ENCODE measurements around the gene HDAC3.

The HDAC3 gene

GRCh38 chr5:141636413-141637122 lies at the start of gene HDAC3, which contains the start of gene RELL2:
TSS of gene HDAC3 (minus strand) at chr5:141636849. CDS start at chr5:141636790, 59 bp downstream.
TSS of gene RELL2 (plus strand) at chr5:141636997. CDS start at chr5:141638226, 1,229 bp downstream.
- DNase-seq: peak; percentile 99

GRCh38 chr5:141685591-141685990 lies 48.9 kb upstream of the HDAC3 start:
- no peak for DNase-seq

- no peak for DNase-seq
These were observed 47.0 kb upstream of the HDAC3 start for GRCh38 chr5:141683596-141684141.

- DNase-seq: peak; percentile 53
These were observed 45.3 kb upstream of the HDAC3 start, which contains the start of gene ARAP3 for GRCh38 chr5:141681695-141682641. TSS of gene ARAP3 (minus strand) at chr5:141682230. CDS start at chr5:141680486, 1,744 bp downstream.

- DNase-seq: no peak
These were observed 44.6 kb upstream of the HDAC3 start for GRCh38 chr5:141681295-141681694.

GRCh38 chr5:141680751-141681201 lies 44.1 kb upstream of the HDAC3 start:
- no peak for DNase-seq

- no peak for DNase-seq
These were observed 43.5 kb upstream of the HDAC3 start for GRCh38 chr5:141680178-141680577.

GRCh38 chr5:141677415-141677814 lies 40.8 kb upstream of the HDAC3 start:
- no peak for DNase-seq

- DNase-seq: no peak
These were observed 39.0 kb upstream of the HDAC3 start for GRCh38 chr5:141675672-141676071.

GRCh38 chr5:141674747-141675146 lies 38.1 kb upstream of the HDAC3 start:
- no peak for DNase-seq

- no peak for DNase-seq
These were observed 36.5 kb upstream of the HDAC3 start for GRCh38 chr5:141672841-141673813.

- no peak for DNase-seq
These were observed 35.6 kb upstream of the HDAC3 start for GRCh38 chr5:141672071-141672840.

GRCh38 chr5:141669520-141669919 lies 32.9 kb upstream of the HDAC3 start:
- no peak for DNase-seq

- DNase-seq: no peak
These were observed 32.1 kb upstream of the HDAC3 start for GRCh38 chr5:141668601-141669265.

- DNase-seq: no peak
These were observed 29.6 kb upstream of the HDAC3 start for GRCh38 chr5:141665995-141666940.

- peak; percentile 78 for DNase-seq
These were observed 28.2 kb upstream of the HDAC3 start for GRCh38 chr5:141664733-141665461.

GRCh38 chr5:141663506-141663905 lies 26.9 kb upstream of the HDAC3 start:
- DNase-seq: no peak

- no peak for DNase-seq
These were observed 25.4 kb upstream of the HDAC3 start for GRCh38 chr5:141662028-141662427.

All from activated T-cell treated with anti-CD3 and anti-CD28 coated beads, Interleukin-2, amount 50 U/mL, for 1 hour (primary cell).